RWPE2 (cell line): ENCODE measurements around the gene IAPP.

Experiments
- ATAC-seq: fragments of 200-7000 bp; cut with Tn5 transposase; 3 replicates; pipeline ENCODE4 v1.9.1; 2021; ENCODE audit warnings: low read depth
- DNase-seq: peaks from one replicate; pipeline ENCODE4 v3.0.0-alpha.2; 2020; ENCODE audit warnings: low spot score
- H3K27ac ChIP-seq: fragments of 450-650 bp; 2 replicates; pipeline ENCODE4 v1.5.1; 2017; ENCODE audit warnings: mild to moderate bottlenecking; ENCODE audit not compliant: poor library complexity, severe bottlenecking
- H3K27me3 ChIP-seq: fragments of 250-450 bp; sonication (Bioruptor Pico); 2 replicates; pipeline ENCODE4 v1.5.1; 2021; ENCODE audit warnings: mild to moderate bottlenecking, moderate library complexity; ENCODE audit not compliant: insufficient read depth, poor library complexity, severe bottlenecking
- H3K36me3 ChIP-seq: fragments of 250-450 bp; sonication (Bioruptor Pico); 2 replicates; pipeline ENCODE4 v1.5.1; 2020; ENCODE audit warnings: low read depth, mild to moderate bottlenecking, moderate library complexity
- H3K4me1 ChIP-seq: fragments of 250-450 bp; sonication (Bioruptor Pico); 2 replicates; pipeline ENCODE4 v1.5.1; 2021; ENCODE audit warnings: mild to moderate bottlenecking, moderate library complexity; ENCODE audit not compliant: insufficient read depth, poor library complexity, severe bottlenecking
- H3K4me3 ChIP-seq: fragments of 250-450 bp; sonication (Bioruptor Pico); 2 replicates; pipeline ENCODE4 v1.5.1; 2021; ENCODE audit warnings: mild to moderate bottlenecking, moderate library complexity; ENCODE audit not compliant: severe bottlenecking
- H3K9me3 ChIP-seq: fragments of 250-450 bp; sonication (Bioruptor Pico); 2 replicates; pipeline ENCODE4 v1.5.1; 2021; ENCODE audit warnings: mild to moderate bottlenecking, moderate library complexity; ENCODE audit not compliant: severe bottlenecking
- CTCF ChIP-seq: fragments of 450-650 bp; IDR thresholded peaks from one replicate; pipeline ENCODE4 v1.5.1; 2017; ENCODE audit warnings: mild to moderate bottlenecking, moderate library complexity; ENCODE audit not compliant: poor library complexity, severe bottlenecking

Gene IAPP

GRCh38 chr12:21334771-21335325, 37.9 kb upstream of the IAPP start, which contains the start of gene SLCO1A2:
Gene SLCO1A2, minus strand, starts transcription at chr12:21334917. Its CDS starts 270 bp downstream, at chr12:21334647.
- no peak for TF ChIP-seq CTCF
- DNase-seq (no peak), ATAC-seq (no peak)
- Histone ChIP-seq H3K9me3 (no peaks in the 10 kb centered on the region), H3K4me3 (no peak within 1 kb of the TSS), H3K36me3 (no peaks in the 10 kb centered on the region), H3K27ac (no peak within 1 kb of the TSS), H3K4me1 (no peaks in the 10 kb centered on the region), H3K27me3 (no peaks in the 10 kb centered on the region)

- Histone ChIP-seq H3K4me1 (no peaks in the 10 kb centered on the region), H3K4me3 (no peak overlapping the region), H3K27me3 (no peaks in the 10 kb centered on the region), H3K27ac (no peak overlapping the region), H3K9me3 (no peaks in the 10 kb centered on the region), H3K36me3 (no peaks in the 10 kb centered on the region)
- ATAC-seq: no peak
- TF ChIP-seq CTCF: no peak
- DNase-seq: no peak
These were observed 36.0 kb upstream of the IAPP start for GRCh38 chr12:21336656-21337055.

GRCh38 chr12:21337453-21337852, 35.2 kb upstream of the IAPP start:
- DNase-seq (no peak), ATAC-seq (no peak)
- Histone ChIP-seq H3K4me1 (no peaks in the 10 kb centered on the region), H3K9me3 (no peaks in the 10 kb centered on the region), H3K4me3 (no peak overlapping the region), H3K27ac (no peak overlapping the region), H3K36me3 (no peaks in the 10 kb centered on the region), H3K27me3 (no peaks in the 10 kb centered on the region)
- no peak for TF ChIP-seq CTCF

GRCh38 chr12:21337959-21338744, 34.5 kb upstream of the IAPP start:
- Histone ChIP-seq H3K9me3 (no peaks in the 10 kb centered on the region), H3K4me1 (no peaks in the 10 kb centered on the region), H3K27ac (no peak overlapping the region), H3K4me3 (no peak overlapping the region), H3K36me3 (no peaks in the 10 kb centered on the region), H3K27me3 (no peaks in the 10 kb centered on the region)
- no peak for TF ChIP-seq CTCF
- ATAC-seq: no peak
- DNase-seq: no peak

GRCh38 chr12:21339921-21340320, 32.8 kb upstream of the IAPP start:
- no peak for TF ChIP-seq CTCF
- no peak for ATAC-seq

More at GRCh38 chr12:21339921-21340320, 32.8 kb upstream of the IAPP start:
- Histone ChIP-seq H3K9me3 (no peaks in the 10 kb centered on the region), H3K4me1 (no peaks in the 10 kb centered on the region), H3K4me3 (no peak overlapping the region), H3K27me3 (no peaks in the 10 kb centered on the region), H3K27ac (no peak overlapping the region), H3K36me3 (no peaks in the 10 kb centered on the region)
- no peak for DNase-seq
